A549 (cell line): Measurements from ENCODE around the gene CLASP1.

Source experiments
- BHLHE40 ChIP-seq: IDR thresholded peaks from 2 replicates; pipeline ENCODE4 v1.6.1; 2012; ENCODE audit warnings: low read depth, low read length, inconsistent platforms
- CTCF ChIP-seq: fragments of >200 bp; sonication (Bioruptor Twin); formaldehyde crosslinking; IDR thresholded peaks from 3 replicates; pipeline ENCODE4 v1.5.1; 2016
- FOSL2 ChIP-seq, 2 experiments: fragments of 450-650 bp in 1 of 2; fragments of >200 bp in 1 of 2; sonication (Bioruptor Twin) in 1 of 2; formaldehyde crosslinking; IDR thresholded peaks; 2 replicates each; pipeline versions ENCODE4 v1.5.0 to v1.6.1; 2016 to 2020; ENCODE audit warnings: mild to moderate bottlenecking in 1 of 2, moderate library complexity in 1 of 2
- HEYL ChIP-seq: fragments of 250-450 bp; sonication (Bioruptor Pico); IDR thresholded peaks from 2 replicates; pipeline ENCODE4 v1.8.0; 2021; ENCODE audit warnings: mild to moderate bottlenecking, moderate library complexity
- JUN ChIP-seq, 2 experiments: fragments of >200 bp; sonication (Bioruptor Twin); formaldehyde crosslinking; IDR thresholded peaks; 2 replicates in 1 of 2; 3 replicates in 1 of 2; pipeline ENCODE4 v1.6.1; 2016 to 2017
- MAFK ChIP-seq: fragments of 450-650 bp; IDR thresholded peaks from 2 replicates; pipeline ENCODE4 v1.6.1; 2014; ENCODE audit not compliant: partially characterized antibody
- MYC ChIP-seq: IDR thresholded peaks from 2 replicates; pipeline ENCODE4 v1.6.1; 2012; ENCODE audit warnings: mild to moderate bottlenecking, inconsistent platforms, low read length, improper control_type of control experiment, borderline replicate concordance
- NPAS2 ChIP-seq: fragments of 250-450 bp; sonication (Bioruptor Pico); IDR thresholded peaks from 2 replicates; pipeline ENCODE4 v1.8.0; 2022; ENCODE audit warnings: mild to moderate bottlenecking, moderate library complexity, borderline replicate concordance
- POLR2A ChIP-seq: IDR thresholded peaks from 2 replicates; pipeline ENCODE4 v1.6.1; 2012; ENCODE audit warnings: mild to moderate bottlenecking, low read length
- REST ChIP-seq: fragments of 200-600 bp; sonication (generic); IDR thresholded peaks from 2 replicates; pipeline ENCODE4 v1.6.1; 2016; ENCODE audit warnings: antibody characterized with exemption, mild to moderate bottlenecking, moderate library complexity
- RFX5 ChIP-seq: fragments of 450-650 bp; IDR thresholded peaks from 2 replicates; pipeline ENCODE4 v1.7.1; 2014; ENCODE audit warnings: antibody characterized with exemption, mild to moderate bottlenecking, moderate library complexity
- ZFP36 ChIP-seq: fragments of 450-650 bp; IDR thresholded peaks from 2 replicates; pipeline ENCODE4 v1.6.1; 2014; ENCODE audit warnings: borderline replicate concordance; ENCODE audit not compliant: partially characterized antibody

GRCh38 chr2:121663434-121663833, 14.2 kb upstream of the CLASP1 start:
- TF ChIP-seq CTCF (no peak), RFX5 (no peak), REST (no peak), NPAS2 (CRISPR knock-in tag) (no peak), HEYL (no peak), POLR2A (no peak), JUN (IDR thresholded peaks at IDR 0.05) (no peak), MYC (no peak), ZFP36 (no peak), FOSL2 (IDR thresholded peaks at IDR 0.05) (no peak), FOSL2 (CRISPR knock-in tag; IDR thresholded peaks at IDR 0.05) (no peak), BHLHE40 (no peak), MAFK (no peak)
